Fibroblast of lung (primary cell): ENCODE results near the gene RAPGEF5. TPM values are rescaled to one million over a fixed set of nuclear protein-coding genes. Genes with fewer than 3 reads are reported as not detected.

Source experiments
- DNase-seq, 2 donors: peaks; one replicate each; pipeline versions ENCODE4 v3.0.0 to v3.0.0-alpha.2; 2010; ENCODE audit warnings: low read depth in 2 of 2
- H2AFZ ChIP-seq: 2 replicates; pipeline ENCODE4 v1.5.1; 2012; ENCODE audit warnings: low read length, control low read depth, inconsistent platforms
- H3K27ac ChIP-seq: 2 replicates; pipeline ENCODE4 v1.5.1; 2011; ENCODE audit warnings: low read length, control low read depth; ENCODE audit not compliant: insufficient read depth
- H3K27me3 ChIP-seq: 2 replicates; pipeline ENCODE4 v1.5.1; 2011; ENCODE audit warnings: mild to moderate bottlenecking, low read length; ENCODE audit not compliant: control insufficient read depth, insufficient read depth
- H3K36me3 ChIP-seq: 2 replicates; pipeline ENCODE4 v1.5.1; 2011; ENCODE audit warnings: low read length; ENCODE audit not compliant: control insufficient read depth, insufficient read depth
- H3K4me1 ChIP-seq: 2 replicates; pipeline ENCODE4 v1.5.1; 2011; ENCODE audit warnings: low read length; ENCODE audit not compliant: control insufficient read depth, insufficient read depth; ENCODE audit errors: extremely low read depth
- H3K4me2 ChIP-seq: 2 replicates; pipeline ENCODE4 v1.5.1; 2011; ENCODE audit warnings: low read length, control low read depth; ENCODE audit not compliant: insufficient read depth; ENCODE audit errors: extremely low read depth
- H3K4me3 ChIP-seq, 4 experiments: fragments of 200-600 bp in 1 of 4; sonication (generic) in 1 of 4; replicated peaks in 1 of 4; 2 replicates each; pipeline ENCODE4 v1.5.1; 2011 to 2016; ENCODE audit warnings: low read length in 4 of 4, low read depth in 3 of 4, mild to moderate bottlenecking in 3 of 4, control low read depth in 2 of 4, inconsistent platforms in 1 of 4, mixed read lengths in 1 of 4; ENCODE audit not compliant: insufficient read depth in 1 of 4; ENCODE audit errors: control extremely low read depth in 1 of 4
- H3K79me2 ChIP-seq: 2 replicates; pipeline ENCODE4 v1.5.1; 2012; ENCODE audit warnings: mild to moderate bottlenecking, low read length, inconsistent platforms; ENCODE audit not compliant: control insufficient read depth, insufficient read depth
- H3K9ac ChIP-seq: 2 replicates; pipeline ENCODE4 v1.5.1; 2011; ENCODE audit warnings: mild to moderate bottlenecking, low read length, control low read depth; ENCODE audit not compliant: insufficient read depth
- H3K9me3 ChIP-seq: 2 replicates; pipeline ENCODE4 v1.5.1; 2012; ENCODE audit warnings: low read depth, low read length; ENCODE audit not compliant: control insufficient read depth, insufficient read depth
- H4K20me1 ChIP-seq: 2 replicates; pipeline ENCODE4 v1.5.1; 2011; ENCODE audit warnings: low read length; ENCODE audit not compliant: control insufficient read depth, insufficient read depth; ENCODE audit errors: extremely low read depth
- EZH2 ChIP-seq: IDR thresholded peaks from 2 replicates; pipeline ENCODE4 v1.5.1; 2012; ENCODE audit warnings: low read length, control low read depth, mild to moderate bottlenecking; ENCODE audit errors: missing control alignments
- polyA plus RNA-seq, 2 donors: library from polyadenylated mRNA; depleted of rRNA in 1 of 2; stranded (reverse) in 1 of 2; unstranded in 1 of 2; fragments of >200 nt; gene quantifications; 2 replicates each; pipeline ENCODE4 v1.2.1, GENCODE V29; 2011 to 2012; ENCODE audit warnings: missing spikeins in 1 of 2
- total RNA-seq: library from RNA; depleted of rRNA; stranded (reverse); fragments of >200 nt; gene quantifications from 2 replicates; pipeline ENCODE4 v1.2.1, GENCODE V29; 2014
- TF ChIP-seq, protein P1 (sequence below), 2 donors: IDR thresholded peaks in 1 of 2; conservative IDR thresholded peaks in 1 of 2; 1 replicate in 1 of 2; 2 replicates in 1 of 2; pipeline ENCODE4 v1.5.1; 2011 to 2012; ENCODE audit warnings: low read length in 2 of 2, control low read depth in 1 of 2, inconsistent platforms in 1 of 2, low read depth in 1 of 2, mild to moderate bottlenecking in 1 of 2

RAPGEF5 gene
- total and polyA plus RNA-seq, 2 donors (not counting 1 experiment from before 2014, with no cell fraction given), result 1.4 to 1.5 TPM

DNA sequence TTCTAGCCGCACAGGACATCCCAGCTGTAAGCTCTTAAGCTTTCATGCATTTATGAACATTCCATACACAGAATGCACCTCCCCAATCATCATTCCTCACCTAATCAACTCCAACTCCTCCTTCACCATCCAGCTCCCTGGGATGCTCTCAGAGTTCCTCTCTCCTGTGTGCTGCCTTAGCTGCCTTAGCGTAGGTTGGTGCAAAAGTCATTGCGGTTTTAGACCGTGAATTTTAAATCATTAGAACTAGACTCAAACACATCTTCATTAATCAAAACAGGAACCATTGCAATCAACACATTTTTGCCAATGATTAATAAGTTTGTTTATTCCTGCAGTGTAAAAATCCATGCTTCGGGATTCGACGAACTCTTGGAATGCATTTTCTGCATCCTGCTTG, 251.4 kb downstream of the RAPGEF5 start:
- H2AFZ ChIP-seq, result no peak overlapping the region
- H3K9ac ChIP-seq, result no peak overlapping the region
- H3K4me2 ChIP-seq, result no peak overlapping the region
- no peak overlapping the region for H3K4me3 ChIP-seq
- DNase-seq, result no peak
- H3K36me3 ChIP-seq, result no peaks in the 10 kb centered on the region
- TF ChIP-seq EZH2, result no peak
- TF ChIP-seq, protein P1, sequence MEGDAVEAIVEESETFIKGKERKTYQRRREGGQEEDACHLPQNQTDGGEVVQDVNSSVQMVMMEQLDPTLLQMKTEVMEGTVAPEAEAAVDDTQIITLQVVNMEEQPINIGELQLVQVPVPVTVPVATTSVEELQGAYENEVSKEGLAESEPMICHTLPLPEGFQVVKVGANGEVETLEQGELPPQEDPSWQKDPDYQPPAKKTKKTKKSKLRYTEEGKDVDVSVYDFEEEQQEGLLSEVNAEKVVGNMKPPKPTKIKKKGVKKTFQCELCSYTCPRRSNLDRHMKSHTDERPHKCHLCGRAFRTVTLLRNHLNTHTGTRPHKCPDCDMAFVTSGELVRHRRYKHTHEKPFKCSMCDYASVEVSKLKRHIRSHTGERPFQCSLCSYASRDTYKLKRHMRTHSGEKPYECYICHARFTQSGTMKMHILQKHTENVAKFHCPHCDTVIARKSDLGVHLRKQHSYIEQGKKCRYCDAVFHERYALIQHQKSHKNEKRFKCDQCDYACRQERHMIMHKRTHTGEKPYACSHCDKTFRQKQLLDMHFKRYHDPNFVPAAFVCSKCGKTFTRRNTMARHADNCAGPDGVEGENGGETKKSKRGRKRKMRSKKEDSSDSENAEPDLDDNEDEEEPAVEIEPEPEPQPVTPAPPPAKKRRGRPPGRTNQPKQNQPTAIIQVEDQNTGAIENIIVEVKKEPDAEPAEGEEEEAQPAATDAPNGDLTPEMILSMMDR (conservative IDR thresholded peaks at IDR 0.05 in 1 of 2, IDR thresholded peaks at IDR 0.05 in 1 of 2; ENCODE audit: low read depth in 1 of 2, low read length in 2 of 2), result no peak
- H4K20me1 ChIP-seq, result no peaks in the 10 kb centered on the region
- H3K27me3 ChIP-seq, result peaks cover 2% of the 10 kb centered on the region
- H3K79me2 ChIP-seq, result no peaks in the 10 kb centered on the region
- no peak overlapping the region for H3K27ac ChIP-seq
- no peaks in the 10 kb centered on the region for H3K9me3 ChIP-seq
- no peaks in the 10 kb centered on the region for H3K4me1 ChIP-seq

DNA sequence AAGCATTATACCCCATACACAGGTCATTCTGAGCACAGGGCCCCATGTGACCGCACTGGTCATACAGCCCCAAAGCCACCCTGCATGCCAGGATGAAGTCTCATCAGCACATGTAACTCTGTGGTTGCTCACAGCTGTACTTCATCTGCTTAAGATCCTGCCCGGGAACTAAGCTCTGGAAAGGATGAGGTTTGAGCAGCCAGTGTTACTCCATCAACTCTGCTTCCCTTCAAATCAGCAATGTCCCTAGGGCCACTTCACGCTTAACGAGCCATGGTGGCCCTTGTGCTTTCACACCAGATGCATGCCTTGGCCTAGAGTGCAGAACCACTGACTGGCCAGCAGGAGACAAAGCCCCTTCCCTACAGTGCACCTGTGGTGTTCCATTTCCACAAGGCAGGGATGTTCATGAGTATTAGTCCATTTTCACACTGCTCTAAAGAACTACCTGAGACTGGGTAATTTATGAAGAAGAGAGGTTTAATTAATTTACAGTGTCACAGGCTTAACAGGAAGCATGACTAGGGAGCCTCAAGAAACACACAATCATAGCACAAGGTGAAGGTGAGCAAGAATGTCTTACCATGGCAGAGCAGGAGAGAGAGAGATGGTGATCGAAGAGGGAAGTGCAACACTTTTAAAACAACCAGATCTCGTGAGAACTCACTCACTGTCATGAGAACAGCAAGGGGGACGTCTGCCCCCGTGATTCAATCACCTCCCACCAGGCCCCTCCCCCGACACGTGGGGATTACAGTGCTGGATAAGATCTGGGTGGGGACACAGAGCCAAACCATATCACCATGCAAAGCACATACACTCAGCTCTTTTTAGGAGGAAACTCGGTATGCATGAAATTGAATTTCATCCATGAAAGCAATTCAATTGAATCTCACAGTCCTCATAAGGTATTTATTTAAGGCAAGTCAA, 262.3 kb downstream of the RAPGEF5 start:
- Histone ChIP-seq H3K36me3 (no peaks in the 10 kb centered on the region), H4K20me1 (no peaks in the 10 kb centered on the region), H3K9me3 (no peaks in the 10 kb centered on the region), H3K4me3 (no peak overlapping the region), H3K27ac (no peak overlapping the region), H2AFZ (no peak overlapping the region), H3K27me3 (no peaks in the 10 kb centered on the region), H3K79me2 (no peaks in the 10 kb centered on the region), H3K4me1 (no peaks in the 10 kb centered on the region), H3K4me2 (no peak overlapping the region), H3K9ac (no peak overlapping the region)
- DNase-seq, result peak in 1 of 2 donors; percentile 19
- TF ChIP-seq, protein P1 (conservative IDR thresholded peaks at IDR 0.05 in 1 of 2, IDR thresholded peaks at IDR 0.05 in 1 of 2; ENCODE audit: low read depth in 1 of 2, low read length in 2 of 2), result peak in 1 of 2 donors; percentile 4
- TF ChIP-seq EZH2, result no peak

DNA sequence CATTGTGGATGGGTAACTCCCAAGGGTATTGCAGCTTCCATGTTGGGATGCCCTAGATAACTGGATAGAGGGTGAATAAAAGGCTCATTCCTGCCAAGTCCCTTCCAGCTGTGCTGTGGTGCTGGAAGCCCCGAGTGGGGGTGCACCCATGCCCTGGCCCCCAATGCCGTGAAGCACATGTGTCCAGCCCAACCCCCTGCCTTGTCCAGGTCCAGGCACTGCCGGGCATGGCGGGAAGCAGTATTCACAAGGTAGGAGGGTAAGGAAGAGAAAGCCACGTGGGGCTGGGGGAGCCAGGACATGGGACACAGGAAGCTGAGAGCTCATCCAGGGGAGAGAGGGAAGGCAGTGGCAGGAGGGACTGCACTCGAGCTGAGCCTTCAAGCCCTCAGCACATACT, 263.0 kb downstream of the RAPGEF5 start:
- Histone ChIP-seq H3K27ac (no peak overlapping the region), H2AFZ (no peak overlapping the region), H3K4me3 (no peak overlapping the region), H3K4me1 (no peaks in the 10 kb centered on the region), H3K4me2 (no peak overlapping the region), H3K79me2 (no peaks in the 10 kb centered on the region), H3K9me3 (no peaks in the 10 kb centered on the region), H3K36me3 (no peaks in the 10 kb centered on the region), H4K20me1 (no peaks in the 10 kb centered on the region), H3K9ac (no peak overlapping the region), H3K27me3 (no peaks in the 10 kb centered on the region)
- TF ChIP-seq EZH2, result no peak
- TF ChIP-seq, protein P1 (conservative IDR thresholded peaks at IDR 0.05 in 1 of 2, IDR thresholded peaks at IDR 0.05 in 1 of 2; ENCODE audit: low read depth in 1 of 2, low read length in 2 of 2), result no peak
- DNase-seq, result no peak
